GM18511 (cell line): ENCODE data around the gene NADSYN1.
"Not testable (repeated sequence)": the region's sequence is repeated elsewhere in the genome, so short reads cannot be mapped to it uniquely, and the experiment has no call there.

Experiments
- ATAC-seq: cut with Tn5 transposase; IDR thresholded peaks from one replicate; pipeline ENCODE4 v1.9.1; 2021; ENCODE audit warnings: mild to moderate bottlenecking, moderate library complexity; ENCODE audit not compliant: unreplicated experiment

Gene NADSYN1

GRCh38 chr11:71453037-71453917, at the start of gene NADSYN1:
Gene NADSYN1, plus strand, starts transcription at chr11:71453203. Its CDS starts 94 bp downstream, at chr11:71453297.
- peak; percentile 59 for ATAC-seq

GRCh38 chr11:71404209-71404608, 48.8 kb upstream of the NADSYN1 start:
- no peak for ATAC-seq

GRCh38 chr11:71406681-71407080, 46.3 kb upstream of the NADSYN1 start:
- no peak for ATAC-seq

GRCh38 chr11:71407356-71407755, 45.6 kb upstream of the NADSYN1 start:
- ATAC-seq: no peak

- ATAC-seq: no peak
These were observed 44.2 kb upstream of the NADSYN1 start for GRCh38 chr11:71408826-71409225.

- ATAC-seq: no peak
These were observed 42.5 kb upstream of the NADSYN1 start for GRCh38 chr11:71410363-71410966.

- no peak for ATAC-seq
These were observed 38.4 kb upstream of the NADSYN1 start for GRCh38 chr11:71414645-71415044.

- peak; percentile 77 for ATAC-seq
These were observed 34.4 kb upstream of the NADSYN1 start for GRCh38 chr11:71418643-71419042.

- no peak for ATAC-seq
These were observed 32.4 kb upstream of the NADSYN1 start for GRCh38 chr11:71420455-71421241.

GRCh38 chr11:71421392-71421950, 31.5 kb upstream of the NADSYN1 start:
- no peak for ATAC-seq

- ATAC-seq: not testable (repeated sequence)
These were observed 30.7 kb upstream of the NADSYN1 start for GRCh38 chr11:71422318-71422717.

GRCh38 chr11:71423181-71423790, 29.7 kb upstream of the NADSYN1 start:
- ATAC-seq: no peak

- no peak for ATAC-seq
These were observed 27.6 kb upstream of the NADSYN1 start for GRCh38 chr11:71425409-71425808.

- ATAC-seq: no peak
These were observed 27.1 kb upstream of the NADSYN1 start for GRCh38 chr11:71425860-71426259.

- no peak for ATAC-seq
These were observed 26.6 kb upstream of the NADSYN1 start for GRCh38 chr11:71426413-71426812.

- no peak for ATAC-seq
These were observed 24.1 kb upstream of the NADSYN1 start for GRCh38 chr11:71428861-71429435.

GRCh38 chr11:71429701-71430100, 23.3 kb upstream of the NADSYN1 start:
- no peak for ATAC-seq

- ATAC-seq: no peak
These were observed 22.8 kb upstream of the NADSYN1 start for GRCh38 chr11:71430166-71430565.

- no peak for ATAC-seq
These were observed 21.7 kb upstream of the NADSYN1 start for GRCh38 chr11:71431271-71431670.
